Esophagus muscularis mucosa (tissue), 4 donors: ENCODE data around the gene TTC27.

Experiments
- CTCF ChIP-seq, 3 experiments: fragments of 200-600 bp in 2 of 3; fragments of 450-650 bp in 1 of 3; sonication (generic) in 2 of 3; IDR thresholded peaks; one replicate each; pipeline ENCODE4 v1.5.1; 2017 to 2019; ENCODE audit warnings: antibody characterized with exemption in 3 of 3, mild to moderate bottlenecking in 2 of 3, moderate library complexity in 1 of 3
- EP300 ChIP-seq: sonication (generic); formaldehyde crosslinking; IDR thresholded peaks from one replicate; pipeline ENCODE4 v1.6.1; 2017; ENCODE audit warnings: antibody characterized with exemption
- POLR2A ChIP-seq: fragments of 450-650 bp; IDR thresholded peaks from one replicate; pipeline ENCODE4 v1.6.1; 2017; ENCODE audit warnings: antibody characterized with exemption, moderate library complexity, mild to moderate bottlenecking, low read depth
- POLR2AphosphoS5 ChIP-seq, 2 donors: sonication (generic); formaldehyde crosslinking; IDR thresholded peaks; one replicate each; pipeline ENCODE4 v1.6.1; 2017; ENCODE audit warnings: antibody characterized with exemption in 2 of 2

- TF ChIP-seq CTCF (IDR thresholded peaks at IDR 0.05) (no peak), POLR2AphosphoS5 (IDR thresholded peaks at IDR 0.05) (no peak), EP300 (no peak), POLR2A (no peak)
Measured at GRCh38 chr2:32841931-32842898, 214.4 kb downstream of the TTC27 start.
